Astrocyte (in vitro differentiated cells and primary cell): Measurements from ENCODE around the gene ZNF670. TPM values are rescaled to one million over a fixed set of nuclear protein-coding genes. Genes with fewer than 3 reads are reported as not detected.

ENCODE experiments used
- DNase-seq: peaks from one replicate; pipeline ENCODE4 v3.0.0-alpha.2; 2010; ENCODE audit warnings: low read depth
- FAIRE-seq: peaks from 2 replicates; lab custom pipeline; 2011; peaks lifted over from hg19 to GRCh38; lab: Jason Lieb, UNC
- H2AFZ ChIP-seq: 2 replicates; pipeline ENCODE4 v1.6.0; 2012; ENCODE audit warnings: low read depth, low read length, inconsistent platforms
- H3K27ac ChIP-seq: 2 replicates; pipeline ENCODE4 v1.5.1; 2011; ENCODE audit warnings: low read depth, low read length, inconsistent platforms
- H3K27me3 ChIP-seq: 2 replicates; pipeline ENCODE4 v1.6.0; 2011; ENCODE audit warnings: low read length, inconsistent platforms; ENCODE audit not compliant: insufficient read depth
- H3K36me3 ChIP-seq: 2 replicates; pipeline ENCODE4 v1.5.1; 2011; ENCODE audit warnings: low read length, inconsistent platforms; ENCODE audit not compliant: insufficient read depth
- H3K4me1 ChIP-seq: 2 replicates; pipeline ENCODE4 v1.5.1; 2011; ENCODE audit warnings: low read length, inconsistent platforms; ENCODE audit not compliant: insufficient read depth
- H3K4me2 ChIP-seq: 2 replicates; pipeline ENCODE4 v1.6.0; 2012; ENCODE audit warnings: low read length, inconsistent platforms
- H3K4me3 ChIP-seq: 2 replicates; pipeline ENCODE4 v1.5.1; 2011; ENCODE audit warnings: low read depth, mild to moderate bottlenecking, low read length, inconsistent platforms; ENCODE audit not compliant: insufficient read depth
- H3K79me2 ChIP-seq: 2 replicates; pipeline ENCODE4 v1.6.0; 2012; ENCODE audit warnings: mild to moderate bottlenecking, low read length, inconsistent platforms; ENCODE audit not compliant: insufficient read depth
- H3K9ac ChIP-seq: 2 replicates; pipeline ENCODE4 v1.6.0; 2012; ENCODE audit warnings: mild to moderate bottlenecking, low read length, inconsistent platforms
- H3K9me3 ChIP-seq: 2 replicates; pipeline ENCODE4 v1.5.1; 2012; ENCODE audit warnings: low read depth, mild to moderate bottlenecking, low read length, inconsistent platforms; ENCODE audit not compliant: insufficient read depth
- H4K20me1 ChIP-seq: 2 replicates; pipeline ENCODE4 v1.6.0; 2012; ENCODE audit warnings: low read length, inconsistent platforms; ENCODE audit not compliant: insufficient read depth
- H3K27ac Mint-ChIP-seq: one replicate; pipeline ENCODE4 v1.8.0; 2021; ENCODE audit warnings: mild to moderate bottlenecking, mixed read lengths; ENCODE audit not compliant: unreplicated experiment
- H3K27me3 Mint-ChIP-seq: one replicate; pipeline ENCODE4 v1.8.0; 2021; ENCODE audit warnings: low read depth, mixed read lengths; ENCODE audit not compliant: unreplicated experiment
- H3K36me3 Mint-ChIP-seq: one replicate; pipeline ENCODE4 v1.8.0; 2021; ENCODE audit warnings: low read depth, mixed read lengths; ENCODE audit not compliant: unreplicated experiment
- H3K4me1 Mint-ChIP-seq: one replicate; pipeline ENCODE4 v1.8.0; 2021; ENCODE audit warnings: low read depth, mixed read lengths; ENCODE audit not compliant: unreplicated experiment
- H3K4me3 Mint-ChIP-seq: one replicate; pipeline ENCODE4 v1.8.0; 2021; ENCODE audit warnings: mild to moderate bottlenecking, moderate library complexity, mixed read lengths; ENCODE audit not compliant: unreplicated experiment
- H3K9me3 Mint-ChIP-seq: one replicate; pipeline ENCODE4 v1.8.0; 2021; ENCODE audit warnings: mild to moderate bottlenecking, mixed read lengths; ENCODE audit not compliant: unreplicated experiment
- CTCF ChIP-seq: IDR thresholded peaks from 2 replicates; pipeline ENCODE4 v1.5.1; 2011; ENCODE audit warnings: low read depth, mild to moderate bottlenecking, inconsistent platforms, low read length, moderate library complexity; ENCODE audit not compliant: insufficient read depth
- EZH2 ChIP-seq: IDR thresholded peaks from 2 replicates; pipeline ENCODE4 v1.6.1; 2012; ENCODE audit warnings: mild to moderate bottlenecking, low read length, inconsistent platforms; ENCODE audit not compliant: insufficient read depth
- total RNA-seq: library from RNA; stranded (reverse); gene quantifications from 2 replicates; pipeline ENCODE4 v1.2.1, GENCODE V29; 2021

Gene ZNF670
- total RNA-seq, 1 donor from 2014 or later = 4.0 TPM

- no peaks in the 10 kb centered on the region for H4K20me1 ChIP-seq
- H3K4me2 ChIP-seq = no peak overlapping the region
- H3K27ac ChIP-seq = no peak overlapping the region
- no peaks in the 10 kb centered on the region for H3K27me3 ChIP-seq
- no peak overlapping the region for H3K4me3 ChIP-seq
- Mint-ChIP-seq H3K27ac (no peak overlapping the region), H3K36me3 (no peaks in the 10 kb centered on the region), H3K4me1 (peaks cover 7% of the 10 kb centered on the region), H3K27me3 (peaks cover 3% of the 10 kb centered on the region), H3K9me3 (peaks cover 10% of the 10 kb centered on the region), H3K4me3 (no peak overlapping the region)
- TF ChIP-seq CTCF = no peak
- no peak for TF ChIP-seq EZH2
- no peak overlapping the region for H3K9ac ChIP-seq
- FAIRE-seq = no peak
- no peaks in the 10 kb centered on the region for H3K9me3 ChIP-seq
- H3K4me1 ChIP-seq = peaks cover 8% of the 10 kb centered on the region
- no peaks in the 10 kb centered on the region for H3K79me2 ChIP-seq
- no peaks in the 10 kb centered on the region for H3K36me3 ChIP-seq
- no peak overlapping the region for H2AFZ ChIP-seq
- DNase-seq = no peak
Observed at GRCh38 chr1:247114351-247115140, 35.9 kb upstream of the ZNF670 start.

GRCh38 chr1:247113733-247114271 is 35.2 kb upstream of the ZNF670 start:
- Mint-ChIP-seq H3K27ac (peak overlapping the region; percentile 84), H3K4me3 (no peak overlapping the region), H3K27me3 (peaks cover 3% of the 10 kb centered on the region), H3K36me3 (no peaks in the 10 kb centered on the region), H3K9me3 (peaks cover 10% of the 10 kb centered on the region), H3K4me1 (peaks cover 7% of the 10 kb centered on the region)
- Histone ChIP-seq H3K4me2 (no peak overlapping the region), H3K4me1 (peaks cover 8% of the 10 kb centered on the region), H3K36me3 (no peaks in the 10 kb centered on the region), H4K20me1 (no peaks in the 10 kb centered on the region), H2AFZ (no peak overlapping the region), H3K79me2 (no peaks in the 10 kb centered on the region), H3K27ac (no peak overlapping the region), H3K27me3 (no peaks in the 10 kb centered on the region), H3K9me3 (no peaks in the 10 kb centered on the region), H3K9ac (no peak overlapping the region), H3K4me3 (no peak overlapping the region)
- DNase-seq (no peak), FAIRE-seq (no peak)
- TF ChIP-seq EZH2 = no peak
- TF ChIP-seq CTCF = no peak

- DNase-seq (peak; percentile 43), FAIRE-seq (no peak)
- H3K9ac ChIP-seq = no peak overlapping the region
- H3K9me3 ChIP-seq = no peaks in the 10 kb centered on the region
- H3K27me3 Mint-ChIP-seq = peaks cover 3% of the 10 kb centered on the region
- peaks cover 8% of the 10 kb centered on the region for H3K4me1 ChIP-seq
- H4K20me1 ChIP-seq = no peaks in the 10 kb centered on the region
- H3K4me1 Mint-ChIP-seq = peaks cover 7% of the 10 kb centered on the region
- H3K36me3 Mint-ChIP-seq = peaks cover 4% of the 10 kb centered on the region
- H3K79me2 ChIP-seq = no peaks in the 10 kb centered on the region
- no peak overlapping the region for H3K4me2 ChIP-seq
- H3K27ac ChIP-seq = no peak overlapping the region
- peaks cover 12% of the 10 kb centered on the region for H3K9me3 Mint-ChIP-seq
- peak overlapping the region; percentile 84 for H3K27ac Mint-ChIP-seq
- TF ChIP-seq EZH2 = no peak
- TF ChIP-seq CTCF = no peak
- H2AFZ ChIP-seq = no peak overlapping the region
- H3K4me3 ChIP-seq = no peak overlapping the region
- H3K4me3 Mint-ChIP-seq = peak overlapping the region; percentile 45
- H3K27me3 ChIP-seq = no peaks in the 10 kb centered on the region
- H3K36me3 ChIP-seq = no peaks in the 10 kb centered on the region
Observed at GRCh38 chr1:247113094-247113497, 34.5 kb upstream of the ZNF670 start.
